KBM-7 (cell line): ENCODE measurements around the gene ARHGAP30.
"Not testable (repeated sequence)": the region's sequence is repeated elsewhere in the genome, so short reads cannot be mapped to it uniquely, and the experiment has no call there.

ENCODE experiments used
- DNase-seq: peaks from one replicate; pipeline ENCODE4 v3.0.0-alpha.2; 2015
- in situ Hi-C: fragments of 300-500 bp; cut with MboI; formaldehyde crosslinking; loops from 2 replicates; pipeline ENCODE4 v1.14.3; 2020; ENCODE audit warnings: low sequenced_read_pairs, low pct_unique_long_range_greater_than_20kb, mixed read lengths

Gene ARHGAP30, protein sequence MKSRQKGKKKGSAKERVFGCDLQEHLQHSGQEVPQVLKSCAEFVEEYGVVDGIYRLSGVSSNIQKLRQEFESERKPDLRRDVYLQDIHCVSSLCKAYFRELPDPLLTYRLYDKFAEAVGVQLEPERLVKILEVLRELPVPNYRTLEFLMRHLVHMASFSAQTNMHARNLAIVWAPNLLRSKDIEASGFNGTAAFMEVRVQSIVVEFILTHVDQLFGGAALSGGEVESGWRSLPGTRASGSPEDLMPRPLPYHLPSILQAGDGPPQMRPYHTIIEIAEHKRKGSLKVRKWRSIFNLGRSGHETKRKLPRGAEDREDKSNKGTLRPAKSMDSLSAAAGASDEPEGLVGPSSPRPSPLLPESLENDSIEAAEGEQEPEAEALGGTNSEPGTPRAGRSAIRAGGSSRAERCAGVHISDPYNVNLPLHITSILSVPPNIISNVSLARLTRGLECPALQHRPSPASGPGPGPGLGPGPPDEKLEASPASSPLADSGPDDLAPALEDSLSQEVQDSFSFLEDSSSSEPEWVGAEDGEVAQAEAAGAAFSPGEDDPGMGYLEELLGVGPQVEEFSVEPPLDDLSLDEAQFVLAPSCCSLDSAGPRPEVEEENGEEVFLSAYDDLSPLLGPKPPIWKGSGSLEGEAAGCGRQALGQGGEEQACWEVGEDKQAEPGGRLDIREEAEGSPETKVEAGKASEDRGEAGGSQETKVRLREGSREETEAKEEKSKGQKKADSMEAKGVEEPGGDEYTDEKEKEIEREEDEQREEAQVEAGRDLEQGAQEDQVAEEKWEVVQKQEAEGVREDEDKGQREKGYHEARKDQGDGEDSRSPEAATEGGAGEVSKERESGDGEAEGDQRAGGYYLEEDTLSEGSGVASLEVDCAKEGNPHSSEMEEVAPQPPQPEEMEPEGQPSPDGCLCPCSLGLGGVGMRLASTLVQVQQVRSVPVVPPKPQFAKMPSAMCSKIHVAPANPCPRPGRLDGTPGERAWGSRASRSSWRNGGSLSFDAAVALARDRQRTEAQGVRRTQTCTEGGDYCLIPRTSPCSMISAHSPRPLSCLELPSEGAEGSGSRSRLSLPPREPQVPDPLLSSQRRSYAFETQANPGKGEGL

DNA sequence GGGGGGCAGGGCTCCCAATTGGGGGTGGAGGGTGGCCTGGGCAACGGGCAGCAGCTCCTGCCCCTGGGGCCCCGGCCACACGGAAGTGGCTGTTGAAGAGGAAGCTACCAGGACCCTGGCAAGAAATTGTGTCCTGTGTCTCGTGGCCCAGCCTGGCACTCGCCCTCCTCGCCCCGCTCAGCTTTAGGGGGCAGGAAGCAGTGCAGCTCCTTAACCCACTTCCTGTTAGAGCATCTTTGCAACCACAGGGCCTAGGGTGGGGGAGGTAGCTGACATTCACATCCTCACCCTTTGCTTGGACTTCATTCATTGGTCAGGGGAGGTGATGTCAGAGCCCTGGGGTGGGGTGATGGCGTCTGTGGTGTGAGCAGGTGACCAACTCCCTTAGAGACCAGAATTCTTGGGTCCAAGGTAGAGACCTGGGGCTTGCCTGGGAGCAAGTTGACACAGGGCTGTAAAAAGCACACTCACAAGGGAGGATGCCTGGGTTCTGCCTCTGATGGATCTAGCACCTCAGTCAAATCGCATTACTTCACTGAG lies at the start of gene ARHGAP30:
Gene ARHGAP30, minus strand, starts transcription at position 161 of the 540 bp plus-strand sequence. CDS start 267 bp downstream, outside the sequence.
- peak; percentile 90 for DNase-seq
- in situ Hi-C loops, result no loop called here

DNA sequence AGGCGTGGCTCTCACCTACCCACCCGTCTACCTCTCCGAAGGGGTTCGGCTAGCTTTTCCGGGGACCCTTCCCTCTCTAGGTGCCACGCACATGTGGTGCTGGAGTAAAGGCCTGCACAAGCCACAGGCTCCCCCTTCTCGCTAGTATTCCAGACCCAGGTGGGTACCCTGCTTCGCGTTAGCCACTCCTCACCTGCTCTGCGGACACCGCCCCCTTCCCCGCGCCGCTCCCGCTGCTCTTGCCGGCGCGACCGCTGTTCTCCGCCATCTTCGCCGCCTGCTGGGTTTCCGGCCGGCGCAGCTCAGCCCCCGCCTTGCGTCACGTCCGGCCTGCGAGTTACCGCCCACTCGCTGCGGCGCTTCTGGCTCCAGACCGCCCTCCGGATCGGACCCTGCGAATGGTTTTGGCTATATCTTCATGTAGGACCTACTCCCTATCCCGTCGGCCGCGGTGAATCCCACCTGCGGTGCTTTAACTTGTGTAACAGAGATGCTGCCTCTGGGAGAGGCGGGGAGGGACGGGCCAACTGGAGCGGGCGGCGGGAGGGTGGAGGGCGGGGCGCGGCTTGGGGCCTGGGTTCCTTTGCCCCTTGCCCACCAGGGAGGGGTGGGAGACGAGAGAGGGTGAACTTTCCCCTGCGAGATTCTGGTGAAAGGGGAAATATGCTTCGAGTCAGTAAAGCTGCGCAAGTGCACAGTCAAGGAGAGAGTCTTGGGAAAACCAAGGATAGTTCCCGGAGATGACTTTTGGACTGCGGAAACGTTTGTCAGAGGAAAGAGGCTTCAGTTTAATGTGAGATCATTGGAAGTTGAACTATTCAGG lies 48.3 kb upstream of the ARHGAP30 start, which contains the start of the genes NIT1 and PFDN2:
Gene NIT1, plus strand, starts transcription at position 347 of the 823 bp plus-strand sequence. Its CDS starts 72 bp downstream, at position 419.
Gene PFDN2, minus strand, starts transcription at position 279 of the 823 bp plus-strand sequence. Its CDS starts 11 bp downstream, at position 268.
- in situ Hi-C loops, result no loop called here
- peak; percentile 86 for DNase-seq

DNA sequence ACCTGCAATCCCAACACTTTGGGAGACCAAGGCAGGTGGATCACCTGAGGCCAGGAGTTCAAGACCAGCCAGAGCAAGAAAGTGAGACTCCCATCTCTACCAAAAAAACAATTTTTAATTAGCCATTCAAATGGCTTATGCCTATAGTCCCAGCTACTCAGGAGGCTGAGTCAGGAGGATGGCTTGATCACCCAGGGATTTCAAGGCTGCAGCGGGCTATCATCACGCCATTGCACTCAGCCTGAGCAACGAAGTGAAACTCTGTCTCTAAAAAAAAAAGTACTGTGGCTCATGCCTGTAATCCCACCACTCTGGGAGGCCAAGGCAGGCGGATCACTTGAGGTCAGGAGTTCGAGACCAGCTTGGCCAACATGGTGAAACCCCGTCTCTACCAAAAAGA lies 46.3 kb upstream of the ARHGAP30 start:
- DNase-seq, in situ Hi-C loops: not testable (repeated sequence)

DNA sequence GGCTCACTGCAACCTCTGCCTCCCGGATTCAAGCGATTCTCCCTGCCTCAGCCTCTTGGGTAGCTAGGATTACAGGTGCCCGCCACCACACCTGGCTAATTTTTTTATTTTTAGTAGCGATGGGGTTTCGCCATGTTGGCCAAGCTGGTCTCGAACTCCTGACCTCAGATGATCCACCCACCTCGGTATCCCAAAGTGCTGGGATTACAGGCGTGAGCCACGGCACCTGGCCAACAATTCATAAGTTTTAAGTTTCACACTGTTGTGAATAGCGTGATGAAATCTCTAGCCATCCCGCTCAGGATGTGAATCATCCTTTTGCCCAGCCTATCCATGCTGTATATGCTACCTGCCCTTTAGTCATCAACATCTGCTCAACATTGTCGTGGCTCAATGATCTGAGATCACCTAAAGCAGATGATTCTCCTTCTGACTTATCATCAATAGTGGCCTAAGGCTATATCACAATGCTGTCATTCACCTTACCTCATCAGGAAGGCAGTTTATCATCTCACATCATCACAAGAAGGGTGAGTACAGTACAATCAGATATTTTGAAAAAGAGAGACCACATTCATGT lies 45.5 kb upstream of the ARHGAP30 start:
- no peak for DNase-seq
- in situ Hi-C loops, result no loop called here

DNA sequence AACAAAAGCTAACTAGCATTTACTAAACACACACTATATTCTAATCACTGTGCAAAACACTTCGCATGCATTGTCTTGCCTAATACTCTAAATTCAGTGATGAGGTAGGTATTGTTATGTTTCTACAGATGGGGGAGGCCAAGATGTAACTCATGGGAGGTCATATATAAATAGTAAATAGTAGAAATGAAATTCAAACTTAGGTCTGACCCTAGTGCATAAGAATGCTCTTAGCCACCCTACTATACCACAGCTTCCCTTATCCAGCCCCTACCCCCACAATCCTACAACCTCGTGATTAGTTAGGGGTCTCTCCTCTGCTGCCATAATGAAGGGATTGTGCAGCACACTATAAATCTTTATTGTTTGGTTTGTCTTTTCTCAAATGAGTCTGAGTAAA lies 44.9 kb upstream of the ARHGAP30 start:
- DNase-seq, result no peak
- in situ Hi-C loops, result no loop called here

DNA sequence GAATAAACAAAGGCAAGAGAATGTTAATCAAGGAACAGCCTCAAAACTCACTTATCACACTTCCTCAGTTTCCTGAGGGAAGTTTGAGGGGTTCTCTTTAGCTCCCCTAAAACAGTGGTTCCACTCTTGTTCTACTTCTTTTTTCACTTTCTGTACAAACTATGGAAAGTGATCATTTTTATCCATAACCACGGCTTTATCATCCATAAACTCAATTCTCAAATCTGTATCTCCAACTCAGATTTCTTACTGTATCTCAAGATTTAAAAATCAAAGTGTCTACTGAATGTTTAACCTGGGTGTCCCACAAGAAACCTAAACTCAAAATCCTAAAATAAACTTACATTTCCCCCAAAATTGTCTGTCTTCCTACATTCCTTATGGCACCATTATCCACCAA lies 44.2 kb upstream of the ARHGAP30 start:
- DNase-seq, result no peak
- in situ Hi-C loops, result no loop called here

DNA sequence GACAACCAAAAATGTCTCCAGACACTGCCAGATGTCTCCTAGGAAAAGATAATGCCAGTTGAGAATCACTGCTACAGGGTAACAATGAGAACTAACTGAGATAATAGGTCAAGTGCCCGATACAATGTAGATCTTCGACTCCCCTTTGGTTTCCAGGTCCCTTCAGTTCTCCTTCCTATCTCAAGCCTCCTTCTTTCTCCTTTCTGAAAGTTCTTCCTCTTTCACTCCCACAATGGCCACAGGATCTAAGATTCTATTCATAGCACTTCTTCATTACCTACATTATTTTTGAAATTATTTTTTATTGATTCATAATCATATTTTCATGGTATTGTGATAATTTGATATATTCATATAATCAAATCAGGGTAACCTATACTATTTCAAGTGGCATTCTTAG lies 41.8 kb upstream of the ARHGAP30 start:
- in situ Hi-C loops, result no loop called here
- peak; percentile 45 for DNase-seq

DNA sequence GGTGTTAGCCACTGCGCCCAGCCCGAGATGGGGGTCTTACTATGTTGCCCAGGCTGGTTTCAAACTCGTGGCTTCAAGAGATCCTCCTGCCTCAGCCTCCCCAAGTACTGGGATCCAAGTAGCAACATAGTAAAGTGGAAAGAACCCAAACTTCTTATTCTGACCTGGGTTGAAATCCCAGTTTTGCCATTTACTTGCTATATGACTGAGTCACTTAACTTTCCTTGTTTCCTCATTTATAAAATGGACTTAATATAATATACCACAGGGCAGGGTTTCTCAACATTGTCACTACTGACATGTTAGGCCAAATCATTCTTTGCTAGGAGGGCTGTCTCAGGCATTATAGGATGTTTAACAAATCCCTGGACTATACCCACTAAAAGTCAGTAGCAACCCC lies 41.4 kb upstream of the ARHGAP30 start:
- DNase-seq, result no peak
- in situ Hi-C loops, result no loop called here

DNA sequence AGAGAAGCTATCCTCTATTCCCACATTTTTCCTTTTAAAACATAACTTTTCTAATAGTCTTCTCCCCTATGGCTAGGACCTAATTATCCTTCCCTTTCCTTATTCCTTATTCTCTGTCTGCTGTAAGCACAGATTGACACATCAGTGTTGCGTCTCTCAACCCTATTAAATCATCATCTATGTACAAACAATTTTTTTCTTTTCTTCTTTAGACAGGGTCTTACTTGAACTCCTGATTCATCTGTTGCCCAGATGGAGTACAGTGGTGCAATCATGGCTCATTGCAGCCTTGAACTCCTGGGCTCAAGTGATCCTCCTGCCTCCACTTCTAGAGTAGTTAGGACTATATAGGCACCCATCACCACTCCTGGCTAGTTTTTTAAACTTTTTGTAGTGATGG lies 36.7 kb upstream of the ARHGAP30 start:
- no peak for DNase-seq
- in situ Hi-C loops, result no loop called here

DNA sequence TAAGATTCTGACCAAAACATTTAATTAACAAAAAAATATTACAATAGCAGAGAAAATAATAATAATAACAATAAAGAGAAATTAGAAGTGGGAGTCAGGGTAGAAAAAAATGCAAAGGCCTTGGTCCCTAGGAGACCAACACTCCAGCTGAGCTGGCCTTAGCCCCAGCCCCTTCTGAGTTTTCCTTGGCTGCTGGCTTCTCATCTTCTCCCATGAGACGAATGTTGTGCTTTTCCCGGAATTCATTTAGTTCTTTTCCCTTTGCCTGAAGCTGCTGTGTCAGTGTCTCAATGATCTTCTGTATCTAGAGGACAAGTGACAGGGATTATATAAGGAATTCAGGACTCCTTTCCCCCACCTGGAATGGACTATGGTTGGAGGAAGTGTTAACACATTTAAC lies 30.9 kb upstream of the ARHGAP30 start:
- in situ Hi-C loops, result no loop called here
- DNase-seq, result no peak

DNA sequence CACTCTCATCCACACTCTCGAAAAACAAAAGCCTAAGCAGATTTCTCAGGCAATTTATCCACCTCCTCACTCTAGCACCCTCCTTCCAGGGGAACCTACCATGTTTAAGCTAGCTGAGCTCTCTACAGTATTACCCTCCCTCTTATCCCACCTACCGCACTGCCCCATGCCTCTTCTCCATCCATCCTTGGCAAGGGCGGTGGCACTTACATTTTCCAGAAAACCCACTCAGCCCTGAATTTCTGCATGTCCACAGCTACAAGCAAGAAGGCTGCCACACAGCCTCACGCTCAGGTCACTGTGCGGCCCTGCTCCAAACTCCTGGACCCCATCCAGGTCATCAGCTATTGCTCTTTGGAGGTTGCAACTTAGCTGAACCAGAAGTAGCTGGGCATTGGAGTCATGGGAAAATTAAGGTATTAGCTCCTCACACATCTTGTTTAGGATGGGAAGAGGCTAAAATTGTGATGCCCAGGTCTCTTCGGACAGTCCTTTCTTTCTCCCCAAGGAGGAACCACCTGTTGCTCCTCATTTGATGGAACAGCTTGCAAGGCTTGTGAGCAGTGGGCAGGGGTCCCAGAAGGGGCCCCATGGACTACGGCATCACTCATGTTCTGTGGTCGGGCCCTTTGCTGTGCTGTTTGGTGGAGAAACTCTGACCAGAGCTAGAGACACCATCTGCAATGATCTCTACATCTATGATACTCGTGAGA lies 29.6 kb upstream of the ARHGAP30 start:
- in situ Hi-C loops, result no loop called here
- no peak for DNase-seq

DNA sequence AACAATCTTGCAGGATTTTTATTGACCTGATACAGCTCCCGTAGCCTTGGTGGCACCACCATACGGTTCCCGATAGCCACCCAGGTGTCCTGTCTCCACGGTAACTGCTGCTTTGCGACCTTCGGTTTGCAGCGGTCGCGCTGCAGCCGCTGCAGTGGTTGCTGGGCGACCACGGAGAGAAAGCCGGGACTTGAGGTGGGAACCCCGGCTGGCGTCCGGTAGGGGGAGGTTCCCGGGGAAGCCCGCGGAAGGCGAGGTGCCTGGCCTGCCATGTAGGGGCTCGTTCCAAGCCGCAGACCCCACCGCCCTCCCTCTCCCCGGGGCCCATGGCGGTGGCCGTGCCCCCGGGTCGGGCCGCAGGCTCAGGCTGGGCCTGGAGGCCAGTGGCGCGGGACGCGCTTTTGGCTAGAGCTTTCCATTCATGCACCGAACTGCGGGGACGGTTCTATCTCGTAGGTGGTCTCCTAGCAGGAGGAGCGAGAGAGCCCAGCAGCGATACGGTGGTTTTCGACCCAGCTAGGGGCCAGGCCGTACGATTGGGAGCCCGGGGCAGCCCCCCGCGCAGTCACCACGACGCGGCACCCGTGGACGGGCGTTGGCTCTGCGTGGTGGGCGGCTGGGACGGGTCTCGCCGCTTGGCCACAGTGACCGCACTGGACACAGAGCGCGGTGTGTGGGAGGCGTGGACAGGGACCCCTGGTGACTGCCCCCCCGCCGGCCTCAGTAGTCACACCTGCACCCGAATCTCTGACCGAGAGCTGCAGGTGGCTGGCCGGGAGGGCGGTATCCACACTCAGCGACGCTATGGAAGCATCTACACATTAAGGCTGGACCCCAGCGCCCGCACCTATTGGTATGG lies 28.7 kb upstream of the ARHGAP30 start, which contains the start of gene KLHDC9:
Gene KLHDC9, plus strand, starts transcription at position 152 of the 859 bp plus-strand sequence. Its CDS starts 175 bp downstream, at position 327.
- in situ Hi-C loops, result no loop called here
- no peak for DNase-seq

DNA sequence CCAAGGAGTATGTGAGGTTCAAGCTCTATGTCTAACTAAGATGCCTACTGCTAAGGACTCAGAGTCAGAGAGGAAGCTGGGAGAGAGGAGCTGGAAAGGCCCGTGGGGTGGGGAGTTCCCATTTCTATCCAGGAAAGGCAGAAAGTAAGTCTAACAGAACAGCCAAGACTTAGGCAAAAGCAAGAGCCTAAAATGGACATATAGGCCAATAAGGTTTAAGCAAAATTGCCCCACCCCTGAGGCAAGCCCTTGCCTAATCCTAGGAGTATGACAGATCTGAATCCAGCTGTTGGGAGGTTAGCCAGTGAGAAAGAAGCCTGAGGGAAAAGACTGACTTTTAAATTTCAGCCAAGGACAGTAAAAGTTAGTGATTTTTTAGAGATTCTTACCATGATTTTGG lies 26.8 kb upstream of the ARHGAP30 start:
- in situ Hi-C loops, result no loop called here
- no peak for DNase-seq

DNA sequence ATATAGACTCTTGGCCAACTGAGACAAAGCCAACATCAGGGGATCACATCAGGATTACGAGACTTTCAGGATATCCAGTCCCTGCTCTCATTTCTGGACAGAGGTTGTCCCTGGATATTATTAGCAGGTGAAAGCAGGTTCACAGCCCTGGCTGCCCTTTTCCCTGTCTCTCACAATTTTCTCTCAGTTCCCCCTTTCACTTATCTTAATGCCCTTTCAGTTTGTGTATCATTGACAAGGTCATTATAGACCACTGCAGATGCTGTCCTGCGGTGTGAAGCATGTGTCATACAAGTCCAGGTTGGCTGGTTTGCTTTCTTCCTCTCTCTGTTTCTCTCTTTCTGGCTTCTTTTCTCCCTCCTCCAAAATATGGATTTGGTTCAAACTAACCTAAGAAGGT lies 26.3 kb upstream of the ARHGAP30 start:
- no peak for DNase-seq
- in situ Hi-C loops, result no loop called here

DNA sequence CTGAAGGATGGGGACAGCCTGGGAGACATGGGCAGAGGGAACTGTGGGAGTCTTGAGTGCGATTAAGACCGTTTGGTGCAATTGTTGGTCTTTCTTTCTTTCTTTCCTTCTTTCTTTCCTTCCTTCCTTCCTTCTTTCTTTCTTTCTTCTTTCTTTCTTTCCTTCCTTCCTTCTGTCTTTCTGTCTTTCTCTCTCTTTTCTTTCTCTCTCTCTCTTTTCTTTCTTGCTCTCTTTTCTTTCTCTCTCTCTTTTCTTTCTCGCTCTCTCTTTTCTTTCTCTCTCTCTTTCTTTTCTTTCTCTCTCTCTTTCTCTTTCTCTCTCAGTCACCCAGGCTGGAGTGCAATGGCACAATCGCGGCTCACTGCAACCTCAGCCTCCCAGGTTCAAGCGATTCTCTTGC lies 25.5 kb upstream of the ARHGAP30 start:
- in situ Hi-C loops, result no loop called here
- no peak for DNase-seq

DNA sequence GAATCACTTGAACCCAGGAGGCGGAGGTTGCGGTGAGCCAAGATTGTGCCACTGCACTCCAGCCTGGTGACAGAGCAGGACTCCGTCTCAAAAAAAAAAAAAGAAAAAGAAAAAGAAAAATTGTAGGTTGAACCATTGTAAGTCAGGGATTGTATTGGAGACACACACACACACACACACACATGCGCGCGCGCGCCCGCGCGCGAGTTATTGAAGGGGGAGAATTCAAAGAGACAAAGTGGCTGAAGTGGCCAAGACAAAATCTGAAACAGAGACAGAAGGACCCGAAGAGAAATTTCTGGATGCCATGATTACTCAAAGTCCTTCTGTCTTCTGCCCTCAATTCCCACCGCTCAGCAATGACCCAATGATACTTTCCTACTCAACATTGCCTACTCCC lies 24.8 kb upstream of the ARHGAP30 start:
- in situ Hi-C loops, result no loop called here
- no peak for DNase-seq

DNA sequence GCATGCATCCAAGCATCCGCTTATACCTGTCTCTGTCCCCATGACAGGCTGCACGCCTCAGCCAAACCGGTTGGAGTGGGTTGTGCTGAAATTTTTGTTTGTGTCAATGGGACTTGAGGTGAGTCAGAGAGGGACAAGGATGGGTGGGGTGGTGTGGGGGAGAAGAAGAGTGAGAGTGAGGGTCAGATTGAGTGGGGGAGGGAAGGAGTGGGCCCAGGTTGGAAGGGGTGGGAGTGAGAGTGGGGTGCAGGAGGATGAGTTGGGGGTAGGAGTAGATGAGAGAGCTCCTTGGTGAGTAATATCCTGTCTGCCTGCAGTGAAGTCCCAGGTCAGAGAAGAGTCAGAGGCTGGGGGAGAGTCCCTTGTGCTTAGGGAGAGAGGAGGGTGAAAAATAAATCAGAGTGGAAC lies 22.9 kb upstream of the ARHGAP30 start:
- no peak for DNase-seq
- in situ Hi-C loops, result no loop called here
